Head of caudate nucleus (tissue), 42 donors: Measurements from ENCODE around the gene TMEM179.
"Not testable (repeated sequence)": the region's sequence is repeated elsewhere in the genome, so short reads cannot be mapped to it uniquely, and the experiment has no call there.

Experiments used
- DNase-seq, 42 donors: peaks; one replicate each; pipeline versions ENCODE4 v3.0.0 to v3.0.0-alpha.2; 2020 to 2021; ENCODE audit warnings: mixed read lengths in 7 of 42
- intact Hi-C: fragments of 100-400 bp; cut with DNase I; formaldehyde crosslinking; loops from one replicate; pipeline ENCODE4 v1.15.0; 2022

Gene TMEM179

DNA sequence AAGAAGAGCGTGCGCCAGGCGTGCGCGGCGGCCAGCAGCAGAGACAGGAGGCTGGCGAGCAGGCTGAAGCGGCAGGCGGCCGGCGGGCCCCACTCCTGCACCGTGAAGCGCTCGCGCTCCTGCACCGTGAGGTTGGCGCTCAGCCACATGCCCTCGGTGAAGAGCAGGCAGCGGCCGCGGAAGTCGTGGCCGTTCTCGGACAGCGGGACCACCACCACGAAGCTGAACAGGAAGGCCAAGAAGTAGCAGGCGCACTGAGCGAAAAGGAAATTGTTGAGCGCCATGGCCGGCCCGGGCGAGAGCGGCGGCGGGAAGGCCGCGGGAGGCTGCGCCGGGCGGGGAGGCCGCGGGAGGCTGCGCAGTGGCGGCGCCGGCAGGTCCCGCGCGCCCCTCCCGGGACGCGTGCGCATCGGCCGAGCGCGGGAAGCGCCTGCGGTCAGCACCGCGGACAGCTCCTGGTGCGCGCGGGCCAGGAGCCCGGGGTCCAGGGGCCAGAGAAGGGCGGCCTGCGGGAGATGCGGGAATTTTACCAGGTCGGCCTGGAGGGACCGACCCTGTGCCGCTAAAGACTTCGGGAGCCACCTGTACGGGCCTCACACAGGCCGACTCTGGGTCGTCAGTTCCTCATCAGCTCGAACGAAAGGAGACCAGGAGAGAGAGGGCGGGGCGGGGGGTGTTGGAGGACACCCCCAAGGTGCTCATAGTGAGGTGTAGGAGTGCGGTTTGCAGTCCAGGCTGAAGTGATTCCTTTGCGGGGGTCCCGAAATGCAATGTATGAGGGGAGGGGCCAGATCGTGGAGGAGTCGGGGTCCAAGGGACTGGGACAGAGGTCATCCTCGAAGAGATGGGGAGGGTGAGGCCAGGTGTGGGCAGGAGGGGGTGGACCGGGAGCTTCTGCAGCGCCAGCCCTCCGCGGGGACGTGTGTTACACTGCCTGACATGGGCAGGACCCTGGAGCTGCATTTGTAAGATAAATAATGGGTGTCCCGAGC is at the start of gene TMEM179:
TSS of gene TMEM179 (minus strand) at position 315 of the 992 bp plus-strand sequence. CDS start at position 284, 31 bp downstream.
- peak in 34 of 42 donors; percentile 17 to 78 (median 50) for DNase-seq
- intact Hi-C loops, result no loop called here

DNA sequence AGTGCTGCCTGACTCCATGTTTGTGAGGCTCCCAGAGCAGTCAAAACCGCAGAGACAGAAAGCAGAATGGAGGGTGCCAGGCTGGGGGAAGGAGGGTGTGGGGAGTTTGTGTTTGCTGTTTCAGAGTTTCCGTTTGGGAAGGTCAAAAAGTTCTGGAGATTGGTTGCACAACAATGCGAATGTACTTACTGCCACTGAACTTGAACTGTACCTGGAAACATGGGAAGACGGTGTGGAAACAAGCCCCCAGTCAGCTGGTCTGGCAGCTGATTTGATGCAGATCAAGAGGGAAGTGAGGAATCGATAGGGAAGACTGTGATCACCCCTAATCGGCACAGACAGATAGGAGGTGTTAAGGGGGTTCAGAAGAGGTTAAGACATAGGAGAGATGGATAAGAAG is 49.5 kb upstream of the TMEM179 start:
- intact Hi-C loops, result no loop called here
- no peak for DNase-seq

DNA sequence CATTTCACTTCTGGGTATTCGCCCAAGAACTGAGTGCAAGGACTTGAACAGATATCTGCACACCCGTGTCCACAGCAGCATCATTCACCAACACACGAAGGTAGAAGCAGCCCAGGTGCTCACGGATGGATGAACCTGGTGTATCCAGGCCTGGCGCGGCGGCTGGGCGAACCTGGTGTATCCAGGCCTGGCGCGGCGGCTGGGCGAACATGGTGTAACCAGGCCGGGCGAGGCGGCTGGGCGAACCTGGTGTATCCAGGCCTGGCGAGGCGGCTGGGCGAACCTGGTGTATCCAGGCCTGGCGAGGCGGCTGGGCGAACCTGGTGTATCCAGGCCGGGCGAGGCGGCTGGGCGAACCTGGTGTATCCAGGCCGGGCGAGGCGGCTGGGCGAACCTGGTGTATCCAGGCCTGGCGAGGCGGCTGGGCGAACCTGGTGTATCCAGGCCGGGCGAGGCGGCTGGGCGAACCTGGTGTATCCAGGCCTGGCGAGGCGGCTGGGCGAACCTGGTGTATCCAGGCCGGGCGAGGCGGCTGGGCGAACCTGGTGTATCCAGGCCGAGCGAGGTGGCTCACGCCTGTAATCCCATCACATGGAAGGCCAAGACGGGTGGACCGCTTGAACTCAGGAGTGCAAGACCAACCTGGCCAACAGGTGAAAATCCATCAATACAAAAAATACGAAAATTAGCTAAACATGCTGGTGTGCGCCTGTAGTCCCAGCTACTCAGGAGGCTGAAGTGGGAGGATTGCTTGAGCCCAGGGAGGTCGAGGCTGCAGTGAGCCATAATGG is 48.8 kb upstream of the TMEM179 start:
- DNase-seq, intact Hi-C loops: not testable (repeated sequence)

DNA sequence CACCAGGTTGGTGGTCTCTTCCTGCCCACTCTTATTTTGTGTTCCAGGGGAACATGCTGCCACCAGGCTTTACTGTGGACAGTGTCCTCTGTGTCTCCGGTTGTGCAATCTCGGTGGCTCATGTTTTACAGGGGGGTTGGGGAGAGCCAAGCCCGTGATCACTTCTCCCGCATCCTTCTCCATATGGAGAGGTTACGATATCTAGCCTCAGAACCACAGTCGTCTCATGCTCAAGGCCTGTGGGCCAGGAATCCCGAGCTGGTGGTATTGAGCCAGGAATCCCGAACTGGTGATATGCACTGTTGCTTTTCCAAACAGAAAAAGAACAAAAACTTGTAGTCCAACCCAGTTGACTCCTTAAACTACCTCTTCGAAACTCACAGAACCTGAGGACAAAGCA is 47.8 kb upstream of the TMEM179 start:
- intact Hi-C loops, result no loop called here
- DNase-seq, result no peak

DNA sequence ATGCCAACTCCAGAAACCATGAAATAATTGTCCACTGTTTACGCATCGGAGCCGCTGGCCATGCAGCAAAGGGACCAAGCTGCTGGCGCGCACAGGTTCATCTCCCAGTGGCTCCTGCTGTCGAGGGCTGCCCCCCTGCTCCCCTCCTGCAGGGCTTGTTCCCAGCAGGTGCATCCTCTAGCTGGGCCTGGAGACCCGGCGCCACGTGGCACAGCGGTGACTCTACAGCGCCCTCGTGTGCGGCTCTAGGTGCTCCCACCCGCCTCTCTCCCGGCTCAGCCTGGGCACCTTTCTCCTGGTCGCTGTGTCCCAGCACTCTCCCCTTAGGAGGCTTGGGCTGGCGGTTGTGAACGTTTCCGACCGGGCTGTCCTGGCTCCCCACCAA is 47.3 kb upstream of the TMEM179 start:
- intact Hi-C loops, result loop anchor here (2.0 kb wide), 1 partner anchor 57 kb away; no protein-coding TSS in a partner anchor
- DNase-seq, result no peak

DNA sequence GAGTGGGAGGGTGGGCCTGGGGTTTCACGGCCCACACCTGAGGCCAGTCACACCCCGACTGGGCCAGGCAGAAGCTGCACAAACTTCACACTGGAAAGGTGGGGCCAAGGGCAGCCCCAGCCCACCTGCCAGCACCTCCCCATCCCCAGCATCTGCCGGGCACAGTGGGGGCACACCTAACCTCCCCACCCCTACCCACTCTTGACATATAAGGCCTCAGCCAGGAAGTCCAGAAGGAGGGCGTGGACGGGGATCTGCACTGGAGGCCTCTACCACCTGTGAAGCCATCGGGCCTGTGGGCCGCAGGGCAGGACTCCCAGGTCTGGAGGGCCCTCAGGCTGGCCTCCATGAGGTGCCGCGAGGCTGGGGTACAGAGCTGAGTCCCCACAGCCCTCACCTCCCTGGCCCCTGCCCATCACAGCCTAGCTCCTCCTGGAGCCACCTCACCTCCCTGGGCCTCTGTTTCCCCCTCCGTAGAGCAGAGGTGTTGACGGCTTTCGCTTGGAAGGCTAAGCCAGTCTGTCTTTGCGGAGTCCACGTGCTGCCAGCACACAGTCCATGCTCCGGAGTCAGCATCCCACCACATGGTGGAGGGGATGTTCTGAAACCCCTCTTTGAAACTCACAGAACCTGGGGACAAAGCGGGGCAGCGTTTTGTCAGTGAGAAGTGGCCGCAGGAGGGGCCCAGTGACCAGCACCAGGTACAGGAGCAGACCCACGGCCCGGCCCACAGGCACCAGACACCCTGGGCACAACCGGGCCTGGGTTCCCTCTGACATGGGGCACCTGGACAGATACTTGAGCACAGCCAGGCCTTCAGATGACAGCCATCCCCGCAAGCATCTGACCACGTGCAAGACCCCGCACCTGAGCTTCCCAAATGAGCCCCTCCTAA is 46.7 kb upstream of the TMEM179 start:
- intact Hi-C loops, result loop anchor here (2.0 kb wide), 1 partner anchor 58 kb away; no protein-coding TSS in a partner anchor

DNA sequence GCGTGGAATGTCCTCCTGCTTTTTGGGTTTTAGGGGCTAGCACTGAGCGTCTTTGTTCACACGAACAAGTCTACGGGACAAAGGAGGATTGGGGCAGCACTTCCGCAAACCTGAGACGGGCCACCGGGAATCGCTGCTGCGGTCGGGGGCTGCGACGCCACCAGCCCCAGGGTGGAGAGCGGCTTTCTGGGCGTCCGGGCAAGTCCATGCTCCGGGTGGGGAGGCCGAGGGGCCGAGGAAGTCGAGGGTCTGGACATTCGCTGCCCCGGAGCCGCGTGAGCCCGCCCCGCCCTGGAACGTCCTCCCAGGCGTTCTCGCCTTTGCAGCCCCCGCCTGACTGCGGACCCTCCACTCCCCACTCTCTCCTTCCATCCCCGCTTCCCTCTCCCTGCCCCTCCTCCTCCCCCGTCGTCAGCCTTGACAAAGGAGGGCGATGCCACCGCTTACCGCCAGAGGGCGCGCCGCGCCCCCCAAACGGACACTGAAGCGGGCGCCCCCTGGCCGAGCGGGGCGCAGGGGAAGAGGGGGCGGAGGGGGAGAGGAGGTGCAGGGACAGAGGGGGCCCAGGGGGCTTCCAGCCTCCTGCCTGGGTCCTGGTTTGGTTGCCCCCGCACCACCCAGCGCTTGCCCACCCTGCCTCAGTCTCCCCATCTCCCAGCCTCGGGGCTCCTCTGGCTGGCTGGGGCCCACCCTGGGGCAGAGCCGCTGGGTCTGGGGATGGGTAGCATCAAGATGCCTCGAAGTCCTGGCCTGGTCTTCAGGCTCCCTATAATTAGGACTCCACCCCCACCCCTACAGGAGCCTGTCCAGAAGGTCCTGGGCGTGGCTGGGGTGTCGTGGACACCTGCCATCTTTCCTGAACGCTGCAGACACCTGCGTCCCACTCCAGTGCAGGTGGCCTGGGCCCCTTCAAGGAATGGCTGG is 45.7 kb upstream of the TMEM179 start:
- DNase-seq, result peak; percentile 51 to 92 (median 82)
- intact Hi-C loops, result loop anchor here (2.0 kb wide), 1 partner anchor 58 kb away; no protein-coding TSS in a partner anchor

More for the DNA sequence above, 46.7 kb upstream of the TMEM179 start:
- DNase-seq, result no peak

DNA sequence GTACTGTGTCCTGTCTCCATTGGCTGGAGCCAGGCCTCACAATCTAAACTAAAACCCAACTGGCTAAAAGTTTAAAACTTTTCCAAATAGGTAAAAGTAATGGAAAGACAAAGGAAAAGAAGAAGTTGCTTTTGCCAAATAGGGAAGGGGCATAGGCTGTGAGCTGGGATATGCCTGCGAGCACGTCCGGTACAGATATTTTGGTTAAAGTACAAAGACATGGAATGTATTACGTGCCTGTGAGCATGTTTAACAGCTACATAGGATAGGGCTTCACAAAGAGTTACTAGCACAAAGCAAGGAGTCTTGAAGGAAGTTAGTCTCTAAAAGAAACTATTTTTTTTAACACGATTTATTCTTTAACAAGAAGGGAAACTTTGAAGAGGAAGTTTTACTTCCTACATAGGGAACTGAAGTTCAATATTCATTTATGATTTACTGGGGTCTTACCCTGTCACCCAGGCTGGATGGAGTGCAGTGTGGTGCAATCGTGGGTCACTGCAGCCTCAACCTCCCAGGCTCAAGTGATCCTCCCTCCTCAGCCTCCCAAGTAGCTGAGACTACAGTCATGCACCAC is 43.0 kb upstream of the TMEM179 start:
- DNase-seq, result peak in 1 of 42 donors; percentile 21
- intact Hi-C loops, result no loop called here

DNA sequence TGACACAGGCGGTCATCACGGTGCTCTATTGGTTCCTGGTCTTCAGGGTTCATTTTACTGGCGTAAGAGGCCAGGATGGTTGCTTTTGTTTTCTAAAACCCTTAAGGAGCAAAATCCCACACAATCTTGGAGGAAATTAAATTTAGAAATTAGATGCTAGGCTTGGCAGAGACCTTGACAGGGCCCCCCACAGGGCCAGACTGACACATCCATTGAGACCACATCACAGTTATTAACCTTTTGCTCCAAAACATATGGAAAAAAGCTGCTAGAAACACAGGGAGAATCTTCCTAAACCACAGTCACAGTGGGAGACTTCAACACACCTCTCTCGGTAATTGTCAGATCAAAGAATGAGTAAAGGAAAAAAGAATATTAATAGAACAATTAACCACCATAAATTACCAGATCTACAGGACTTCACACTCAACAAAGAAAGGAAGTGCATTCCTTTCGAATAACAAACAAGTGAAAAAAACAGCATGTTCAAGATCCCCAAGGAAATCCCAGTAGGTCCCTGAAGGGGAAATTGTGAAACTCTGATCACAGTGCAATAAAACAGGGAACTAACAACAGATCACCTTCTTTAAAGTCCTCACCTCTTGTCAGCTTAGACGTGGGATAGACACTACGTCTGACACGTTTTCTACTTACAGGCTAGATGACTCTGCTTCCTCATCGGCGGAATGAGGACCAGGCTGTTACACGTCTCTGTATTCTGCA is 40.2 kb upstream of the TMEM179 start:
- no peak for DNase-seq
- intact Hi-C loops, result no loop called here

DNA sequence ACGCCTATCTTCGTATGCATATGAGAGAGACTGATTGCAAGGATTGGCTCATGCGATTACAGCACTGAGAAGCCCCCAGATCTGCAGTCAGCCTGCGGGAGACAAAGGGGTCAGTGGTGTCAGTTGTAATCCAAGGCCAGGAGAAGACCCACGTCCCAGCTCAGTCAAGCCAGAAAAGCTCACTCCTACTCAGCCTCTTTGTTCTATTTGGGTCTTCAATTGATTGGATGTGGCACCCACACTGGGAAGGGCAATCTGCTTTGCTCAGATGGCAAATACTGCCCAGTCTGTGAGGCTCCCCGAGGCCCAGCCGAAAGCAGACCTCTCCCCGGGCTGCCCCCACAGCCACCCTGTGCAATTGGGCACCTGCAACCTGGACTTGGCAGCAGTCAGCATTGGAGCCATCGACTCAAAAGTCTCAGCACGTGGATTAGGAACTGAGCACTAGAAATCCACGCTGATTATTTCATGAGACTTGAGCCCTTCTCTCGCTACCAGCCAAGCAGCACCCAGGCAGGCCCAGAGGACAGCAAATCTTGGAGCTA is 39.6 kb upstream of the TMEM179 start:
- intact Hi-C loops, result no loop called here
- DNase-seq, result peak in 2 of 42 donors; percentile 5 to 18

DNA sequence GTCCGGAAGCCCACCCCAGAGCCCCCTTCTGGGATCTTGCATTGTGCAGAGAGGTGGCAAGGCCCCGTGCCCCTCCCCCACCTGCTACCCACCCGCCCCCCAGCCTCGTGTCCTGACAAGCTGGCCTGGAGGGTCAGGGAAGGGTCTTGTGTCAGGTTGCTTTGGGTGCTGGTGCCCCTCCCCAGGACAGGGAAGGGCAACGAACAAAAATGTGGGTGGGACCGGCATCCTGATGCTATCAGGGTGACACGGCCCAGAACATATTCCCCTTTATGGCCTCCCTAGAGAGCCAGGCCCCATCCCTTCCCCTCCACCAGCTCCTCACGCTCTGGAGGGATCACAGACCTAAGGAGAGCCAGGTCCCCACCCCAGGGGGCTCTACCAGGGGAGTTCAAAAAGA is 38.7 kb upstream of the TMEM179 start:
- intact Hi-C loops, result no loop called here
- peak in 1 of 42 donors; percentile 10 for DNase-seq

DNA sequence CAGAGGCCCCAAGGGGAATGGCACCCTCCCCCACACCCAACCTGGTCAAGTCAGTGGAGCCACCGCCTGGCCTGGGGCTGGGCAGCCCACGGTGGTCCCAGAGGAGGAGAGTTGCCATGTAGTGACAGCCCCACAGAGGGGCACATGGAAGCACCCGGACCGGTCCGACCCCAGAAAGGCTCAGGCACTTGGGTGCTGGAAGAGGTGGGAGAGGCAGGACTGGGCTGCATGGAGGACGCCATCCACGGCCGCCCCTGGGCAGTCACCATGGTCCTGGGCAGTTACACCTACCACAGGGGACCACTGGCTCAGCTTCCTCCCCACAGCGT is 37.9 kb upstream of the TMEM179 start:
- peak in 1 of 42 donors; percentile 34 for DNase-seq
- intact Hi-C loops, result no loop called here

DNA sequence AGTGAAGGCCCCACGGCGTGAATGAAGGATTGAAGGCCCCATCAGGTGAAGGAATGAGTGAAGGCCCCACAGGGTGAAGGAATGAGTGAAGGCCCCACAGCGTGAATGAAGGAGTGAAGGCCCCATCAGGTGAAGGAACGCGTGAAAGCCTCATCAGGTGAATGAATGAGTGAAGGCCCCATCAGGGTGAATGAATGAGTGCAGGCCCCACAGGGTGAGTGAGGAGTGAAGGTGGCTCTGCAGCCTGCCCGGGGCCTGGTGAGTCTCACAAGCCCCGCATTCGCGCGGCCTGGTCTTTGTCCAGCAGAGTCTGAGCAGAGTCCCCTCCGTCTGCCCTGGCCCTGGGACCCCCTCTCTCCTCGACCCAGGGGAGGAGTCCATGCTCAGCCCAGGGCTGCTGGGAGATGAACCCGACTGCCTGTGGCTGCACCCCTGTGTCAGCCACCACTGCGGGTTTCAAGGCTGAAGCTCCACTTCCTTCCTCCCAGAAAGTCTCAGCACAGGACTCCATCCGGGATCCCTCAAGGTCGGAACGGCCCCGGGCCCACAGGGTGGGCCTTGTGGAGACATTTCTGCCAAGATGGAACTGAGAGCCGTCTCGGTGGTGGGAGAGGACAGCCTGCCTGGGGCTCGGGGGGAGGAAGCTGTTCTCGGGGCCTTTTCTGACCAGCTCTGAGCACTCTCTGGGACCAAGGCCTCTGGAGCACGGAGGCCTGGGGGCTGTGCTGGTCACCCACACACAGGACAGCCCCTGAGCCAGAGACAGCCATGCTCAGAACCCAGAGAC is 37.4 kb upstream of the TMEM179 start:
- DNase-seq, result peak in 1 of 42 donors; percentile 41
- intact Hi-C loops, result no loop called here

DNA sequence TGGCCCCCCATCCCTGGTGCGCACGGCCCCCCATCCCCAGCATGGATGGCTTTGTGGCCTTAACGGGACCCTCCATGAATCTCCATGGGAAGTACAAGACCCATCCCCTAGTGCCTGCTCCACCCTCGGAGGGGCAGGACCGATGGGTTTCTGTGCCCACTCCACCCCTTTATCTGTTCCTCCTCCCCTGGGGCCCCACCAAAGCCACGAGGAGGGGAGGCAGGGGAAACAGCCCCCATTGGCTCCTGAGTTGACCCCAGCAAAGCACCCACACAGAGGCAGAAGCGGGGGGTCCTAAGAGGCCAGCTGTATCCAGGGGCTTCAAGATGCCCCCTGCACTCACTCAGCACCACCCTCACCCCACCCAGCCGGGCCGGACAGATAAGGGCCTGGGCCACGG is 36.1 kb upstream of the TMEM179 start:
- DNase-seq, result peak in 1 of 42 donors; percentile 12
- intact Hi-C loops, result no loop called here

DNA sequence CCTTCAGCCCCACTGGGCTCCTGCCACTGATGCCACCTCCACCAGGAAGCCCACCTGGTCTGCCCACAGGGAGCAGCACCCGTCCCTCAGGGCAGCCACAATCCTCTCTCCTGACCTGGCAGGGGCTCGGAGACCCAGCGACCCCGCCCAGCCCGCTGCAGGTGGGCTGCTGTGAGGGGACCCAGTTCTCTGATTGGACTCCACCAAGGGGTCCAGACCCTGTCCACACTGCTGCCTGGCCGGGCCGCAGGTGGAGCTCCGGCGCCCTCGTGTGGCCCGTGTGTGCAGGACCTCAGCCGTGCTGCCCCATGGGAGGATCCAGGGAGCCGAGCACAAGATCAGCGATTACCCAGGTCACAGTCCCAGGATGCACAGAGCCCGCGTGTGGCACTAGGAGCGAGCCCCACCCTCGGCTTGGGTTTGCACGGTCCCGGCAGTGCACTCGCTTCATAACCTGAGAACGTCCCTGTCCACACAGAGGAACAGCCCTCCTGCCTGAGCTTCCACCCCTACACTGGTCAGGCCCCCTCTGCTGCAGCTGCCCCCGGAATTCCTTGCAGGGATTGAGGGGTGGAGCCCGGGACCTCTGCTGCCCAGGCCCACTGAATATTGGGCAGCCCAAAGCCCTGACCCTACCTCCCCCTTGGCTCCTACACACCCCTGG is 35.4 kb upstream of the TMEM179 start:
- intact Hi-C loops, result loop anchor here (5.0 kb wide), 1 partner anchor 503 kb away; the partner anchor contains the start of gene KIF26A
- DNase-seq, result peak; percentile 57 to 90 (median 78)
